ENCODE measurements around the gene CCNF. TPM values are rescaled to one million over a fixed set of nuclear protein-coding genes. Genes with fewer than 3 reads are reported as not detected.

The CCNF gene
- total RNA-seq, 1 donor from 2014 or later, result 1.4 TPM

DNA sequence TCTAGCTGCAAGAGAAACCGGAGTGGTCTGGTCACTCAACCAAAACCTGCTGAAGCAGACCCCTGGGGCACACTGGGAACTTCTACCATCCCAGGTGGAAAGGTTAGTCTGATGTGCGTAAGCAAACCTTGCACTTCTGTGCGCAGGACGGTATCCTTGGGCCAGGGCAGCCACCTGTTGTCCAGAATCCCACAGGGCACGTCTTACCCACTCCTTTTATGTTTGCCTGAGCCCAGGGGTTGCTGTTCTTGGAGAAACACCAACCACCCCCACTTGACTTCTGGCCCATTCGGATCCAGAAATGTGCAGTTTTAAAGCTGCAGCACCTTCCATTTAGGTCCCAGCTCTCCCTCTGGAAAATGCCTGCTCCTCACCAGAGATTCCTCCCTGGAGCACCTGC is 64.4 kb downstream of the CCNF start:
- ATAC-seq (ENCODE audit: poor library complexity) (no peak), DNase-seq (no peak)
- intact Hi-C loops (cut with DNase I), result no loop called here

DNA sequence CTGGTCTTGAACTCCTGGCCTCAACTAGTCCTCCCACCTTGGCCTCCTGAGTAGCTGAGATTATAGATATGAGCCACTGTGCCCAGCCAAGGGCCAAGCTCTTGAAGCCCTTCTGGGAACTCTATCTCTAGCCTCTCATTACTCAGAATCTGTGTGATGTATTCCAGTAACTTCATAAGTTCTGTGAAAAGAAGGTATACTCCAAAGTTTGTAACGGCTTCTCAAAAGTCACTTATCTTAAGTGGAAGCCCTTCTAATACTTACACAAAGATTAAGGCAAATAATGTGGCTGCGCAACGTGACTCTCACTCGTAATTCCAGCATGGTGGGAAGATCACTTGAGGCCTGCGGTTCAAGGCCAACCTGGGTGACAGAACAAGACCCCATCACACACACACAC is 65.4 kb downstream of the CCNF start:
- DNase-seq (no peak), ATAC-seq (ENCODE audit: poor library complexity) (no peak)
- intact Hi-C loops (cut with DNase I), result no loop called here

GRCh38 chr16:2495041-2495440 is 65.8 kb downstream of the CCNF start:
- intact Hi-C loops (cut with DNase I), result no loop called here
- ATAC-seq (ENCODE audit: poor library complexity), result no peak

DNA sequence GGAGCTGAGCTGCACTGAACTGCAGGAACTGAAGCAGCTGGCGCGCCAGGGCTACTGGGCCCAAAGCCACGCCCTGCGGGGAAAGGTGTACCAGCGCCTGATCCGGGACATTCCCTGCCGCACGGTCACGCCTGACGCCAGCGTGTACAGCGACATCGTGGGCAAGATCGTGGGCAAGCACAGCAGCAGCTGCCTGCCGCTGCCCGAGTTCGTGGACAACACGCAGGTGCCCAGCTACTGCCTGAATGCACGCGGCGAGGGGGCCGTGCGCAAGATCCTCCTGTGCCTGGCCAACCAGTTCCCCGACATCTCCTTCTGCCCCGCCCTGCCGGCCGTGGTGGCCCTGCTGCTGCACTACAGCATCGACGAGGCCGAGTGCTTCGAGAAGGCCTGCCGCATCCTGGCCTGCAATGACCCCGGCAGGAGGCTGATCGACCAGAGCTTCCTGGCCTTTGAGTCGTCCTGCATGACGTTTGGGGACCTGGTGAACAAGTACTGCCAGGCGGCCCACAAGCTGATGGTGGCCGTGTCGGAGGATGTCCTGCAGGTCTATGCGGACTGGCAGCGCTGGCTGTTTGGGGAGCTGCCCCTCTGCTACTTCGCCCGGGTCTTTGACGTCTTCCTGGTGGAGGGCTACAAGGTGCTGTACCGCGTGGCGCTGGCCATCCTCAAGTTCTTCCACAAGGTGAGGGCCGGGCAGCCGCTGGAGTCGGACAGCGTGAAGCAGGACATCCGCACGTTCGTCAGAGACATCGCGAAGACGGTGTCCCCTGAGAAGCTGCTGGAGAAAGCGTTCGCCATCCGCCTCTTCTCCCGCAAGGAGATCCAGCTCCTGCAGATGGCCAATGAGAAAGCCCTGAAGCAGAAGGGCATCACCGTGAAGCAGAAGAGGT is 67.2 kb downstream of the CCNF start:
- intact Hi-C loops (cut with DNase I), result no loop called here
- ATAC-seq (ENCODE audit: poor library complexity), result no peak
- no peak for DNase-seq

More at GRCh38 chr16:2495041-2495440, 65.8 kb downstream of the CCNF start:
- DNase-seq, result no peak

DNA sequence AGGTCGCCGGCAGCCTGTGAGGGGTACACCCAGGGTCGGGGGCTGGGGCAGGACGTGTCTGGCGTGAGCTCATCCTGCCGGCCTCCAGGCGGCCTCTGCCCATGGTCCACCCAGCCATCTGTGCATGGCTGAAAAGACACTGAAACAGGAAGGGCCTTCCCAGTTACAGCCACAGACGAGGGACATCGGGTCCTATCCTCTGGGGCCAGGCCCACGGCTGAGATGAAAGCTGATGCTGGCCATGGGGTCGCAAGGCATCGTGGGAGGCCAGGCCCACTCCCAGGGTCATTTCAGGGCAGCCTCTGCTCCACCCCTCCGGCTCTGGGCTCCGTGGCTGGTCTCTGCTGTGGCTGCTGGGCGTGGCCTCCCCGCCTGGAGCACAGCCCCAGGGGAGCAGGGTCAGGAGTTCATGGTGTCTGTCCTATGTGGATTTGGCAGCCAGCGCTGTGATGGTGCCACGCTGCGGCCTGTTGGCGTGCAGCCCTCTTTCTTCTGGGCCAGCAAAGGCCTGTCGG is 67.9 kb downstream of the CCNF start:
- intact Hi-C loops (cut with DNase I), result no loop called here
- ATAC-seq (ENCODE audit: poor library complexity), result peak; percentile 75
- DNase-seq, result peak; percentile 91

- DNase-seq (no peak), ATAC-seq (ENCODE audit: poor library complexity) (peak; percentile 3)
- intact Hi-C loops (cut with DNase I), result no loop called here
These were observed 68.6 kb downstream of the CCNF start for GRCh38 chr16:2497695-2498484.

GRCh38 chr16:2498531-2499253 is 69.4 kb downstream of the CCNF start:
- ATAC-seq (ENCODE audit: poor library complexity) (peak; percentile 57), DNase-seq (peak; percentile 78)
- intact Hi-C loops (cut with DNase I), result no loop called here

DNA sequence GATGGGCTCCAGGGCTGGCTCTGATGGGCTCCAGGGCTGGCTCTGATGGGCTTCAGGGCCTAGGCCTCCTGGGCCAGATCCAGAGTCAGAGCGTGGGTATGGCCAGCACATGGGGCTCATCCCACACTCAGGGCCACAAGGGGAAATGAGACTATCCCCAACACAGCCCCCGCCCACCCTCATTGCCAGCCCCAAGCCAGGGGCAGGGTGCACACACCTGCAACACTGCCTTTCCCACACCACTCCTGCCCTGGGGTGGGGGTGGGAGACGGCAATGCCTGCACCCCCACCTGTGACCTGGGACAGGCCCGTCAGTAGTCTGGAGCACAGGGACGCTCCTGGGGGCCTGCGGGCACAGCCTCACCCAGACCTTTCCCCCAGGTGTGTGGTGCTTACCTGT is 70.2 kb downstream of the CCNF start:
- DNase-seq, result no peak
- intact Hi-C loops (cut with DNase I), result no loop called here

DNA sequence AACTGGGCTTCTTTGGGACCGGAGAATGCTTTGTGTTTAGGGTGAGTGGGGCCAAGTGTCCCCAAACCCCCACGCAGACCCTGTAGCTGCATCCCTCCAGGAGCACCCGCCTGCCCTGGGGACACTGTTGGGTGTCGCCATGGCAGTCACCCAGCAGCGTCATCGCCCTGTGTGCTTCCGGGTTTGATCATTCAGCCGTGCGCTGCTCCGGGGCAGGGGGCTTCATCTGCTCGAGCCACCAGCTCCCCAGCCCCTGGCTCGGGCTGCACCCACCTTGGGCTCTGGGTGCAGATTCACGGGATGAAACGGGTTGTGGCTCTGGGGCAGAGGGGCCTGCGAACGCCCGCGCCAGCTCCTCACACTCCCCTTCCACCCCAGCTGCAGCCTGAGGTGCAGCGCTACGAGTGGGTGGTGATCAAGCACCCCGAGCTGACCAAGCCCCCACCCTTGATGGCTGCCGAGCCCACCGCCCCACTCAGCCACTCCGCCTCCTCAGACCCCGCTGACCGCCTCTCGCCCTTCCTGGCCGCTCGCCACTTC is 70.7 kb downstream of the CCNF start:
- intact Hi-C loops (cut with DNase I), result loop anchor here (5.0 kb wide), 1 partner anchor 158 kb away; the partner anchor contains the start of gene ABCA3
- no peak for ATAC-seq (ENCODE audit: poor library complexity)
- DNase-seq, result no peak

More for the DNA sequence above, 70.2 kb downstream of the CCNF start:
- no peak for ATAC-seq (ENCODE audit: poor library complexity)

GRCh38 chr16:2500430-2500917 is 71.2 kb downstream of the CCNF start:
- DNase-seq (no peak), ATAC-seq (ENCODE audit: poor library complexity) (no peak)
- intact Hi-C loops (cut with DNase I), result loop anchor here (5.0 kb wide), 1 partner anchor 158 kb away; the partner anchor contains the start of gene ABCA3

- DNase-seq, result peak; percentile 91
- ATAC-seq (ENCODE audit: poor library complexity), result peak; percentile 83
- intact Hi-C loops (cut with DNase I), result loop anchor here (5.0 kb wide), 1 partner anchor 159 kb away; the partner anchor contains the start of gene ABCA3
These were observed 71.9 kb downstream of the CCNF start for GRCh38 chr16:2500918-2501750.

GRCh38 chr16:2501946-2502895 is 73.0 kb downstream of the CCNF start:
- DNase-seq (no peak), ATAC-seq (ENCODE audit: poor library complexity) (no peak)
- intact Hi-C loops (cut with DNase I), result loop anchor here (5.0 kb wide), 1 partner anchor 160 kb away; the partner anchor contains the start of gene ABCA3

- DNase-seq (no peak), ATAC-seq (ENCODE audit: poor library complexity) (no peak)
- intact Hi-C loops (cut with DNase I), result no loop called here
These were observed 76.4 kb downstream of the CCNF start for GRCh38 chr16:2505695-2506094.

DNA sequence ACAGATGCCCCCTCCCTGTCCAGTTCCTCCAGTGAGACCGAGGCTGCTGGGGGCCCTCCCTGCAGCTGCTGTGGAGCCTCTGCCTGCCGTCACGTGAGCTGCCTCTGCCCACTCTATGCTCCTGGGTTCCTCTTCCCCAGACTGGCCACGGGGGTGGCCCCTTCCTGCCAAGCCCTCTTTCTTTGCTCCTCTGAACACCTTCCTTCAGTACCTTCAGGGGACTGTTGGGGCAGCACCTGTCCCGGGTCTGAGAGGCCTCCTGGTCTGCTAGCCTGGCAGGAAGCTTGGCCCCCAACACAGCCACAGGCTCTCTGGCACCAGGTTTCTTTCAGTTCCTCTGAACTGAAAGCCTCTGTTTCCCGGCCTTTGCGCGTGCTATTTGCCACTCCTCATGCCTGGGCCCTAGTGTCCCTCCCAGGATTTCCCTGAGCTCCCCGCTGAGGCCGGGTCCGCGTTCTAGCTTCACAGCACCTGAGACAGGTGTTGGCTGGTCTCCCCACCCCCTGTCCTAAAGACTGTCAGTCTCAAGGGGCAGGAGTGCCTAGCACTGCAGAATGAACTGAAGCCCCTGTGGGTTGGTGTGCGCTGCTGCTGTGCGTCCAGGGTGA is 77.9 kb downstream of the CCNF start:
- DNase-seq, result peak; percentile 66
- intact Hi-C loops (cut with DNase I), result no loop called here
- ATAC-seq (ENCODE audit: poor library complexity), result peak; percentile 53

DNA sequence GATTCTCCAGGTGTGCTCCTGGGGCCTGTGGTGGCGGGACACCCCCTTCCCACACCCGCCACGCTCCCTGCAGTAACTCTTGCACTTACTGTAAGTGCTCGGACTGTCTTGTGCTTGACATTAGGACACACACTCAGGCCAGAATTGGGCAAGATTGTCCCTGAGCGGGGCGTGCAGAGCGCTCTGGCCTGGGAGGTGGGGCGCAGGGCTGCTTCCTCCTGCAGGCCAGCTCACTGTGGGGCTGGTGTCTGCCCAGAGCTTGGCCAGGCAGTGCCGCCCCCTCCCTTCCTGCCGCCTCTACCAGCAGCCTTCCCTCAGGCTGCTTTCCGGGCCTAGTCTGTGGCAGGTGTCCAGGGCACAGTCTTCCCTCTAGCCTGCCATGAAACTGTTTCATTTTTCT is 78.4 kb downstream of the CCNF start:
- intact Hi-C loops (cut with DNase I), result no loop called here
- DNase-seq (peak; percentile 83), ATAC-seq (ENCODE audit: poor library complexity) (peak; percentile 46)
